ENCODE data around the gene BCHE.

DNA sequence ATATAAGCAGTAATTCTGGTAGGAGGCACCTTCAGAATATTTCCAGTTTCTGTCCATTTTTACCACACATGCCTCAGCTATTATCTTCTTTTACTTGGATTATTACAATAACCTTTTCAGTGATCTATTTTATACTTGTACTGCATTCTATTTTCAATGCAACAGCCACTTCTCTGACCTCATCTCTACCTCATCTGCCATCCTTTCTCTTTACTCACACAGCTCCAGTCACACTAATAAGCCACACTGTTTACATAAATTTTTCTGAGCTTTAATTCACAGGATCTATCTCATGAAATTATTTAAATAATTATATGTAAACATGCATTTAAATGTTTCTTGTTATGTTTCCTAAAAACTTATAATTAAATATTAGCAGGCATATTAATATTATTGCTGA is 47.3 kb upstream of the BCHE start:
- no peak for TF ChIP-seq EZH2 (IDR thresholded peaks at IDR 0.05)
- TF ChIP-seq POLR2AphosphoS5 (IDR thresholded peaks at IDR 0.05; ENCODE audit: borderline replicate concordance, low read depth, low read length): no peak
- no peak for TF ChIP-seq FOXP2 (optimal IDR thresholded peaks at IDR 0.05; ENCODE audit: control extremely low read depth, extremely low read length, insufficient read depth)

All from SK-N-MC (cell line).